HG02852 (cell line): ENCODE results near the gene SART3.

Experiments used
- ATAC-seq: cut with Tn5 transposase; IDR thresholded peaks from one replicate; pipeline ENCODE4 v1.9.1; 2021; ENCODE audit warnings: mild to moderate bottlenecking, moderate library complexity; ENCODE audit not compliant: unreplicated experiment

The SART3 gene

DNA sequence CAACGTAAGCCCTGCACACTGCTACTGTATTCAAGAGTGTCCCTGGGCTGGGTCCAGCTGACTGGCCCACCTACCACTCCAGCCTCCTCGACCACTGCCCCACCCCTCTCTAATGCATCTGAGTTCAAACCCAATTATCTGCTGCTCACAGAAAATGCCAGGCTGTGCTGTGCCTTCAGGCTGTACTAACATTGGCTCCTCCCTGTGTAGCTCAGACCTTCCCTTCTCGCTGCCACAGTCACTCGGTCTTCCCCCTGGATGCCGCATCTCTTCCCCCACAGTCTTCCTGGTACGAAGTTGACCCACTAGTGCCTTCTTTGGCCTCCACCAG, 33.8 kb downstream of the SART3 start:
- ATAC-seq: no peak

DNA sequence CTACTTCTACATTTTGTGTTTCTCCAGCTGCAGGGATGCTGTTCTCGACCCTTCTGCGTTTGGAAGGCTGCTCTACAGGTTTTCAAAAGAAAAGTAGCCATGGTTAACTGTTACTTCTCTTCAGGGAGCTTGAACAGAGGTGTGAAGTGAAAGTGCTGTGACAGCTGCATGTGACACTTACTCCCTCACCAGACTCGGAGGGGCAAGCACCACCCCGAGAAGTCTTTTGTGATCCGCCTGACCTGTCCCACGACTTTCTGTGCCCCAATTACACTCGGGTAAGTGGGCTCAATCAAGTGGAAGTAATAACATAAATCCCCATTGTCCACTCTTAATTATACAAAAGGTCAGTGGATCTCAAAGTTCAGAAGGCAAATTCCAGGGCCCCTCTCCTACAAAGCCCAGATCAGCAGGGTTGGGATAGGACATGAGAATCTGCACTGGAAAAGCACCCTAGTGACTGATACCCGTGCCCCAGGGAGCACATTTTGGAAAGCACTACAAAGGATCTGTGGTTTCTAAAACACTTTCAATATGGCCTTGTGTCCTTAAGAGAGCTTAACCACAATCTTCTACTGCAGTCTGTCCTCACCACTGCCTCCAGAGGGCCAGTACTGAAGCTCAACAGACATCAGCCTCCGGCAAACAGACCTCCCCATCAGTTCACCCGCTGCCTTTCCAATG, 34.3 kb downstream of the SART3 start:
- no peak for ATAC-seq

DNA sequence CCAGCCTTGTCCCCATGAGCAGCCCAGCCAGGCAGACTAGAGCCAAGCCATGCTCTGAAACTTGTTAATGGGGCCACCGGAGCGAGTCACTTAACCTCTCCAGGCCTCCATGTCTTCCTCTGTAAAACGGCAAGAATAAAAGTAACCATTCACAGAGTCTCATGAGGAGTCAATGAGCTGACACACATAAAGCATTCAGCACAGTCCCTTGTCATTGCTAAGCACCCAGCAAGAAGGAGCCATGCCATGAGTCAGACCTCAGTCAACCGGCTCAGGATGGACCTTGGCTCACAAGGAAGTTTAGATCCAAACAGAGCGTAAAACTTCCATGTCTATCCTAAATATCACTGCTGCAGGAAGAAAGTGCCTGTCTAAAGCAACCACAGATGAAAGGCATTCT, 35.3 kb downstream of the SART3 start:
- no peak for ATAC-seq

DNA sequence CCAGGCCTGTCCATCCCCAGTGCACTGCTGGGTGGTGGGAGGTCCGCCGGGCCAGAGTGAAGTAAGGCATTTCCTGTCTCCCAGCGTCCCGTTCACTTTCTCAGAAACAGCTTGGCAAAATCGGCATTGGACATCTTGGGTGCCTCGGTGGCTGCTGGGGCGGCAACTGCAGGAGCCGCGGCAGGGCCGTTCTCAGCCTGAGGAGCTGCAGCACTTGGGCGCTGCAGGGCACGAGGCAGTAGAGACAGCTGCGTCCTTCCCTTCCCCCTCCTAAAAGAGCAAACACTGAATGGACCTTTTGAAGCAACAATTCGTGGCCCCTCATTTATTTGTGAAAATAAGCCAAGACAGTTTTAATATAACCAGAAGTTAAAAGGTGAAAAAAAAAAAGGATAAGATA, 37.6 kb downstream of the SART3 start:
- no peak for ATAC-seq

DNA sequence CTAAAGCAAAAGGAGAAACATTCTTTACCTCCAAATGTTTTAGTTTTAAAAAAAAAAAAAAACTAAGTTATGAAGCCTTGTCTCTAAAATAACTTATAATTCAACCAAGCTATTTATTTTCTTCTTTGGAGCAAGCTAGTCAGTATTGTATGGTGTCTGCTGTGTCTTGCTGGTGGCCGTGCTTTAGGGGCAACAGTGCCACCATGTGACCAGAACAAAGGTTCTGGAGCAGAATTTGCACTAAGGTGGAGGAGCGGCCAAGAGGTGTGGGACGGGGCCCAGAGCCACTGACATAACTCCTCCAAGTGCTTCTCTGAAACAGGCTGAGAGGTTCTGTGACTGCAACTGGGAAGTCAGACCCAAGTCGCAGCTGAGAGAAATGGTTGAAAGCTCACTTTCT, 41.4 kb downstream of the SART3 start:
- no peak for ATAC-seq

DNA sequence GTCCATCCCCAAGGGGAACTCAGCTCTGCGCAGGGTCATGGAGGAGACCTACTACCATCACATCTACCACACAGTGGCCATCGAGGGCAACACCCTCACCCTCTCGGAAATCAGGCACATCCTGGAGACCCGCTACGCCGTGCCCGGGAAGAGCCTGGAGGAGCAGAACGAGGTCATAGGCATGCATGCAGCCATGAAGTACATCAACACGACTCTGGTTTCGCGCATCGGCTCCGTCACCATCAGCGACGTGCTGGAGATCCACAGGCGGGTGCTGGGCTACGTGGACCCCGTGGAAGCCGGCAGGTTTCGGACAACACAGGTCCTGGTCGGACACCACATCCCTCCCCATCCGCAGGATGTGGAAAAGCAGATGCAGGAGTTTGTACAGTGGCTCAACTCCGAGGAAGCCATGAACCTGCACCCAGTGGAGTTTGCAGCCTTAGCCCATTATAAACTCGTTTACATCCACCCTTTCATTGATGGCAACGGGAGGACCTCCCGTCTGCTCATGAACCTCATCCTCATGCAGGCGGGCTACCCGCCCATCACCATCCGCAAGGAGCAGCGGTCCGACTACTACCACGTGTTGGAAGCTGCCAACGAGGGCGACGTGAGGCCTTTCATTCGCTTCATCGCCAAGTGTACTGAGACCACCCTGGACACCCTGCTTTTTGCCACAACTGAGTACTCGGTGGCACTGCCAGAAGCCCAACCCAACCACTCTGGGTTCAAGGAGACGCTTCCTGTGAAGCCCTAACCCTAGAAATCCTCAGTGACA, 42.1 kb downstream of the SART3 start:
- no peak for ATAC-seq

DNA sequence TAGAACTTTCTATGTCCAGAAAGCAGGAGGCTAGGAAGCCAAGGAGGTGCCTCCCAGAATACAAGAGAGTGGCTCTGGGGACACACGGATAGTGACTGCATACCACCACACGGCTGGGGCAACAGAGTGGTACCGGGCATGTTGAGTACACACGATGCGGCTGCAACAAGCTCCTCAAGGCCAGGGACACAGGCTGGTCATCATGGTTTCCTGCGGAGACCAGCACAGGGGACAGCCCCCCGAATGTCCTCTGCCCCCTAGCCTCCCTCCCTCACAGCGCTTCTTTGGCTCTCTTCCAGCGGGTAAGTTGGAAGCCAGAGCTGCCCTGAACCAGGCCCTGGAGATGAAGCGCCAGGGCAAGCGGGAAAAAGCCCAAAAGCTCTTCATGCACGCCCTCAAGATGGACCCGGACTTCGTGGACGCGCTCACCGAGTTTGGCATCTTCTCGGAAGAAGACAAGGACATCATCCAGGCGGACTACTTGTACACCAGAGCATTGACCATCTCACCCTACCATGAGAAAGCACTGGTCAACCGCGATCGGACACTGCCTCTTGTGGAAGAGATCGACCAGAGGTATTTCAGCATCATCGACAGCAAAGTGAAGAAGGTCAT, 42.8 kb downstream of the SART3 start:
- no peak for ATAC-seq

DNA sequence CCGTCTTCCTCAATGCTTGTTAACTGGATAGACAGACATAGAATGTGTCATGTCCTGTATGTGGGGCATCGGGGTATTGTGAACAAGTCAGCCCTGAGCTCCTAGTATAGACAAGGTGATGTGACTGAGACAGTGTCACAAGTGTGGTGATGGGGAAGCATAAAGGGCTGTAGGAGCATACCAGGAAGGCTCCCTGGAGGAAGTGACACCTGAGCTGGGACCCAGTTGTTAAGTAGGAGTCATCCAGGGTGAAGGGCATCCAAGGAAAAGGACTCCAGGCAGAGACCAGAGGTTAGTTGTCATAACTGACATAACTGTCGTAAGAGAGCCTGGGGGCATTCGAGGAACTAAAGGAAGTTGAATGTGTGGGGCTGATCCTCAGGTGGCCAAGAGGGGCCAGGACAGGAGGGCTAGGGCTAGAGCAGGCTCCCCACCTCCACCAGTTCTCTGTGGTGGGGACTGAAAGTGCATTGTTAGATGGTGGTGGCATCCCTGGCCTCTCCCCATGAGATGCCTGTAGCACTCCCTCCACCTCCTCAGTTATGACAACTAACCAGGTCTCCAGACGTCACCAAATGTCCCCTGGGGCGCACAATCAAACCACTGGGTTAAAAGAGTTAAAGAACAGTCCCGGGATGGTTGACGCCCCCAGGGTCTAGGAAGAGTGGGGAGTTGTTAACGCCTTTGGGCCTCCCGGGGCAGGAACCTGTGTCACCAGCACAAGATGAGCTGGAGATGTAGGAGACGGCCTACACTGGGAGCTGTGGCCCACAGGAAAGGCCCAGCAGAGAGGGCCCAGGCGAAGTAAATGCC, 43.5 kb downstream of the SART3 start:
- no peak for ATAC-seq

DNA sequence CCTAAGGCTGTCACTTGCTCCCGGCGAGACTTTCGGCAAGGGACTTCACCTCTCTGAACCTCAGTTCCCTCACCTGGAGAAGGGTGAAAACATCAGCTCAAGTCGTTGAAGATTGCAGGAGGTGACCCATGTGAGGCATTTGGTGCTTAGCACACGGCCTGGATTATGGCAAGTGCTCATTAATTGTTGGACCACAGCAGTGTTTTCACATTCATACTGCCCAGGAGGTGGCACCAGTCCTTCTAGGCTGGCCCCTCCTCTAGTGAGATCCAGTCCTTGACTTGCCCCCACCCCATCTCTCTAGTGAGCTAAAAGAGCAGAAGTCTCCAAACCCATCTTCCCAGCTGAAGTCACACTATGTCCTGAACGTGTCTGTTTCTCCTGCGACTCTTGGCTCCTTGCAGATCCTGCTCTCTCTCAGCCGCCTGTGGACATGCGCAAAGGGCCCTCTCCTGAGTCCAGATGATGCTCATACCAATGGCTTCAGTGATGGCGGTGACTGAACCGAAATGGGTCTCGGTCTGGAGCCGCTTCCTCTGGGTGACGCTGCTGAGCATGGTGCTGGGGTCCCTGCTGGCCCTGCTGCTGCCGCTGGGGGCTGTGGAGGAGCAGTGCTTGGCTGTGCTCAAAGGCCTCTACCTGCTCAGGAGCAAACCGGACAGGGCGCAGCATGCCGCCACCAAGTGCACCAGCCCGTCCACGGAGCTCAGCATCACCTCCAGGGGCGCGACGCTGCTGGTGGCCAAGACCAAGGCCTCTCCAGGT, 44.3 kb downstream of the SART3 start:
- no peak for ATAC-seq

DNA sequence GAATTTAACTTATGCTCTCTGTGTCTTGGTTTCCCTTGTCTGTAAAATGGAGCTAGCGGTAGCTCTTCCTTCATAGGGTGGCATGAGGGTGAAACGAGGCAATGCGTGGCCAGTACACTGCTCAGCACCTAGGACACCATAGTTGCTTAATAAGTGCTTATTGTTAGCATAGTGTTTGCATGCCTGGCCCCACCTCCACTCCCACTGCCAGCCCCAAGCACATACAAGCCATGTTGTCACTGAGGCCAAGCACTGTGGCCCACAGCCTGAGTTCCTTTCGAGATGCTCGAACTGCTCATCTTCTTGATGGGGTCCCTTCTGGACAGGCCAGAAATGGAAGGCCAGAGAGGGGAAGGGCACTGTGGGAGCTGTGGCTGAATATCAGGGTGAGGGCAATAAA, 45.1 kb downstream of the SART3 start:
- ATAC-seq: no peak

DNA sequence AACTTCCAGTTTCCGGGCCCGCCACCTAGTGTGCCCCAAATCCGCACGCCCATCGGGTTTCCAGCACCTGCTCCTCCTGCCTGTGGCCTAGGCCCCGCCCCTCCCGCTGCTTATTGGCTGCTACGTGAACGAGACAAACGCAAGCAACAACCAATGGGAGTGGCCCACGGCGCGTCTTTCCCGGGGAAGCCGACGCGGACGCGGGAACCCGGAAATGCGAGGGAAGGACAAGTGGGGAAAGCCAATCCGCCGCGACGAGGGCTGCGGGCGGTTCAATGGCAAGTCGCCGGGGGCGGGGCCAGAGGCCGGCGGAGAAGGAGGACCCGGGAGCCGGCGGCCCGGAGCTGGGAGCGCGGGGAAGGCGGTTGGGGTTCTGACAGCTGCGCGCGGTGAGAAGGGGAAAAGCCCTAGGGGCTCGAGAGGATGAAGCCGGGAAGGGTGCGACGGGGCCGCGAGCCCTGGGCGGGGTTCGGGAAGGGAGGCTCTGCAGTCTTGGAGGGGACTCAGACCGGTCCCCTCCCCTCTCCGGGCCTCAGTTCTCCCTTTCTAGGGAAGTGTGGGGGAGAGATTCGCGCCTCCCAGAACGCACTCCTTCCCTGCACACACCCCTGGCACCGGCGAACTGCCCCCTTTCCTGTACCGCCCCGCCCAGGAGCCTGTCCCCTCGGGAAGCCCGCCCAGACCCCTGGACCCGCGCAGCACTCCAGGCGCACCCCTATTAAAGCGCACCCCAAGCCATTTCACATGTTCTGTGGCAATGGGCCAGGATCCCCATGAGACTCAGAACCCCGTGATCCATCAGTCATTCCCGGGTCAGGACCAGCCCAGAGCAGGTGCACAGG, 45.8 kb downstream of the SART3 start, which contains the start of gene FICD:
TSS of gene FICD (plus strand) at position 305 of the 842 bp plus-strand sequence. CDS start 1,696 bp downstream, outside the sequence.
- ATAC-seq: peak; percentile 80

DNA sequence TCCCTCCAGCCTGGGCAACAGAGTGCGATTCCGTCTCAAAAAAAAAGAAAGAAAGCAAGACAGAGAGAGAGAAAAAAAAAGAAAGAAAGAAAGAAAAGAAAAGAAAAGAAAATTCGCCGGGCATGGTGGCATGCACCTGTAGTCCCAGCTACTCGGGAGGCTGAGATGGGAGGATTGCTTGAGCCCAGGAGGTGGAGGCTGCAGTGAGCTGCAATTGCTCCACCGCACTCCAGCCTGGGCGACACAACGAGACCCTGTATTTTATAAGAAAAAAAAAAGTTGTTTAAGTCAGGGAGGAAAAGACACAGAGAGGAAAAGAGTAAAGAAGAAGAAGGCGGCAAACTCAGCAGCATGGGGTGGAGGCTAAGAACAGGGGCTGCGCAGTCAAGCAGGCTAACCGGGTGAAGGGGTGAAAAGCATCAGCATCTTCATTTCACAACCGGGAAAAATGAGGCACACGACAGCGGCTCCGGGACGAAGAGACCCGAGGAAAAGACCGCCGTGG, 46.5 kb downstream of the SART3 start:
- ATAC-seq: no peak

DNA sequence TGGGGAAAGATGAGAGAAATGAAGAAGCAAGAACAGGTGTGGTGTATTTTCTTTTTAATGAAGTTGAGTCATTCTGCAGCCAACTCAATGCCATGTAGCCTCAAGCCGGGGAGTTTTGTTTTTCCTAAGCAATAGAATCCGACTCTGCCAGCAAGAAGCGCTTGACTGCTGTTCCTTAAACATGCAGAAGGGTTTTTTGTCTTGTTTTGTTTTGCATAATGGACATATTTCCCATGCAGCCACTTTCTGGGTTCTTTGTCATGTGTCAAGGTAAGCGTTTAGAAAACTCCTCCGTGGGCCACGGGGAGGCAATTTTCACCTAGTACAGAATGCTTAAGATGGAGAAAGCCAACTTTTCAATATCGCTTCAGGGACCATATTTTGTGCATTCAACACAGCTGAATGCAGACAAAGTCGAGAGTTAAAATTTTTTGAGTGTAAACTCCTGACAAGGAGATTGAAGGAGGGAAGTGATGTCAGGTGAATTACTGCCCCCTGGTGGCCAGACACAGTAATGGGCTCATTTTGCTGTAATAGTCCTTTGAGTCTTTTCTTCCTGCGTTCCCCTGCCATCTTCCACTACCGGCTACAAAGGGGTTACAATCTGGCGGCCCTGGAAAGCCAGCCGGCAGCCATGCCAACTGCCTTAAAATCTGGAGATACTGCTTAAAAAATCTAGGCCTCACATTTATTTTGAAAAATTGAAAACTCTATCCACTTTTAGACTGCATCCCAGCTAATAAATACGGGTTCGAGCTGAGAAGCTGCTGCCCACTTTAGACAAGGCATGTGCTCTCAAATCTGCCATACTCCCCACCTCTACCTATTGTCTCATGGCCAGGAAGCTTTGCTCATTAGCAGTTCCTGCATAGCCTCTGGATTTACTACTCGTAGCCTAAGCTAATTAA, 49.1 kb downstream of the SART3 start:
- no peak for ATAC-seq

DNA sequence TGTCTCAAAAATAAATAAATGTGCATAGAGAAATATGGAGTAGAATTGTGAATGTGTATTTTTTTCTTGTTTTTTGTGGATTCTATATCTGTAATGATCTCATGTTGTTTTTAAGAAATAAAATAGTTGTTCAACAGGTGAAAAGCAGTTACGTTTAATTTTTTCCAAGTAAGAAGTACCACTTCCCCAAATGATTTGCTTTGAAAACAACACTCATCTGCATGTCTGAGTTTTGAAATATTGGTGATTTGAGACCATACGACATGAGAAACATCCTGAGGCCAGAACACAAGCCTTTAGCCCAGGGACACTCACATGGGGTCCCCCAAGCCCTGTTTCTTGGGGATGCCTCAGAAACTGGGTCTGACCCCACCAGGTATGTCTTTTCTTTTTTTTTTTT, 50.1 kb downstream of the SART3 start:
- ATAC-seq: no peak

DNA sequence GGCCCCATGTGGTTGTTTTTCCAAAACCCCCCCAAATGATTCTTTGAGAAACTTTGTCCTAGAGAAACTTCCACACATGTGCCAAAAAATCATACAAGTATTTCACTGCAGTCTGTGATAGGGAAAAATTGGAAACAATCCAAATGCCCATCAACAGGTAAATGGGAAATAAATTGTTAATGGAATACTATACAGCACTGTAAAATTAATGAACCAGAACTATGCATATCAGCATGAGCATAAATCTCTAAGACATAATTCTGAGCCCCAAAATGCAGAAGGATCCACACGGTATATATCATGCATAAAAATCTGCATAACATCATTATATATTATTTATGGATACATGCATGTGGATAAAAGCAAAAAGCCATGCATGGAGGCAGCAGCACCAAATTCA, 51.2 kb downstream of the SART3 start:
- ATAC-seq: no peak

DNA sequence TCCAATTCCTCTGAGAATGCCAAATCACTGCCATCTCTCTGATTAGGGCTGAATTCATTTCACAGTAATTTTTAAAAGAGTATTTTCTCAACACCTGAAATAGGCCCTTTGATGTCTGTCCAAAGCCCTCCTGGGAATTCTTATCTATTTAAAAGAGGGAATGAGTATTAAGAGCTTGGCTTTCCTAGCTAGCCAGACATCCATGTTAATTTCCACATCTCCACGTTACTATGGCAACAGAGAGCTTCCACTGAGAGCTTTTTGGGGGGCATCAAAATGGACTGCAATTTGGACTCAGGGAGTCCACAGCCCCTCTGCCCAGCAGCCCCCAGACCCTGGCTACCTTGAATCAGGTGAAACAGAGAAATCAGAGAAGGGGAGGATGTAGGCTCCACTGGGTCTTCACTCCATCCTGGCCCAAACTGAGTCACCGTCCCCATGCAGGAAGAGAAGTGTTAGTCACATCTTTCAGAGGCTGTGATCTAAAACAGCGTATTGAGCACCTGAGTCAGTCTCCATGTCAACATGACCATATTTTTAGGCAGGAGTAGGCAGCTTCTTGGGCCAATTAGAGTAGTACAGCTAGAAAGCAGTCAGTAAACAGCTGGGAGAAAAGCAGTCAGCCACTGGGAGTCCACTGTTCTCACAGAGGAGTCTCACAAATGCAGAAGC, 52.9 kb downstream of the SART3 start:
- ATAC-seq: no peak

DNA sequence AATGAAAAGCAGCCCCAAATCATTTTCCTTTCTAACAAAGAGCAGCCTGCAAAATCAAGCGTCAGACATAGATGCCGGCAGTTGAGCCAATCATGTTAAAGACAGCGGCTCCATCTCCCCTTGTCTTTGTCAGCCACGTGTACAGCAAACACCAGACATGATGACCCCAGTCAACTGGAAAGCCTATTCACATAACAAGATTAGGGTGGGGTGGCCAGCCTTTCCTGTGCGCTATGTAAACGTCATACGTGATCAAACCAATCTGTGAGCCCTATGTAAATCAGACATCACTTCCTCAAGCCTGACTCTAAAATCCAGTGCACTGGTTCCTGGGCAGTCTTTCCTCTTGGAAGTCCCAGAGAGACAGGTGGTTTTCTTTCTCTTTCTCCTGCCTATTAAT, 55.8 kb downstream of the SART3 start:
- ATAC-seq: no peak

DNA sequence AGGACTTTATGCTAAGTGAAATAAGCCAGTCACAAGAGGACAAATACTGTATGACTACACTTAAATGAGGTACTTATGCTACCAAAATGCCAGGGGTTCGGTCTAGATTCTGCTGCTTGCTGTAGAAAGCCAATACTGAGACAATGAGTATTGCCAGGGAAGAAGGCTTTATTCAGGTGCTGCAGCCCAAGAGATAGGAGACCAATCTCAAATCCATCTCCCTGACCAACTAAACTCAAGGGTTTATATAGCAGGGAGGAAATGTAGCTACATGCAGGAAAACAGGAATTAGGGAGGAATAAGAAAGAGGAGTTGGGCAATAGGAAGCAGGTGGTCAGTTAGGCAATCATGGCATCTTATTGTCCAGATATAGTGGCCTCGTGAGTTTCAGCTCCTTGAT, 58.1 kb downstream of the SART3 start:
- ATAC-seq: no peak
